Measurements from ENCODE around the gene WDPCP. TPM values are rescaled to one million over a fixed set of nuclear protein-coding genes. Genes with fewer than 3 reads are reported as not detected.

The WDPCP gene
- total and polyA plus RNA-seq, 10 of the 15 experiments (the other 5 are each of a cell fraction or from before 2014, with no cell fraction given): 2.1 to 7.9 (median 4.6) TPM

- ChIA-PET CTCF (no interaction called here), SMC1A (ENCODE audit: uncharacterized antibody, unreplicated experiment) (interaction anchor here (1.2 kb wide), 1 partner anchor 169 kb away, joined by 3 read pairs; no protein-coding TSS in a partner anchor), POLR2A (no interaction called here), RAD21 (ENCODE audit: unreplicated experiment) (no interaction called here)
- H3K4me1 ChIP-seq (ENCODE audit: control insufficient read depth, insufficient read depth, low read length): no peaks in the 10 kb centered on the region
- H3K9me3 ChIP-seq (replicated peaks; ENCODE audit: control insufficient read depth, insufficient read depth, low read length): no peaks in the 10 kb centered on the region; the same call in 2 of the 3 replicates
- H3K27me3 ChIP-seq (replicated peaks in 1 of 2; ENCODE audit: control insufficient read depth in 2 of 2, insufficient read depth in 2 of 2, low read length in 1 of 2): no peaks in the 10 kb centered on the region
- no peak overlapping the region for H3K4me3 ChIP-seq
- FAIRE-seq (no peak), DNase-seq (ENCODE audit: low read depth, low spot score) (no peak), ATAC-seq (no peak)
- H3K4me2 ChIP-seq (ENCODE audit: control insufficient read depth, insufficient read depth): no peak overlapping the region
- H3K36me3 ChIP-seq (ENCODE audit: control insufficient read depth in 2 of 2, insufficient read depth in 2 of 2, low read length in 1 of 2): no peaks in the 10 kb centered on the region
- H3K9ac ChIP-seq (ENCODE audit: control insufficient read depth, insufficient read depth, low read length): no peak overlapping the region
- intact Hi-C loops (cut with micrococcal nuclease; ENCODE audit: unreplicated experiment) (no loop called here), in situ Hi-C loops (cut with MboI) (no loop called here)
- no peak overlapping the region for H3K27ac ChIP-seq (ENCODE audit: control insufficient read depth, insufficient read depth)
- TF ChIP-seq, protein P1, sequence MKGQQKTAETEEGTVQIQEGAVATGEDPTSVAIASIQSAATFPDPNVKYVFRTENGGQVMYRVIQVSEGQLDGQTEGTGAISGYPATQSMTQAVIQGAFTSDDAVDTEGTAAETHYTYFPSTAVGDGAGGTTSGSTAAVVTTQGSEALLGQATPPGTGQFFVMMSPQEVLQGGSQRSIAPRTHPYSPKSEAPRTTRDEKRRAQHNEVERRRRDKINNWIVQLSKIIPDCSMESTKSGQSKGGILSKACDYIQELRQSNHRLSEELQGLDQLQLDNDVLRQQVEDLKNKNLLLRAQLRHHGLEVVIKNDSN (IDR thresholded peaks at IDR 0.05; ENCODE audit: borderline replicate concordance, extremely low read length, insufficient read depth, low read depth, low read length): no peak
- TF ChIP-seq, protein P2, sequence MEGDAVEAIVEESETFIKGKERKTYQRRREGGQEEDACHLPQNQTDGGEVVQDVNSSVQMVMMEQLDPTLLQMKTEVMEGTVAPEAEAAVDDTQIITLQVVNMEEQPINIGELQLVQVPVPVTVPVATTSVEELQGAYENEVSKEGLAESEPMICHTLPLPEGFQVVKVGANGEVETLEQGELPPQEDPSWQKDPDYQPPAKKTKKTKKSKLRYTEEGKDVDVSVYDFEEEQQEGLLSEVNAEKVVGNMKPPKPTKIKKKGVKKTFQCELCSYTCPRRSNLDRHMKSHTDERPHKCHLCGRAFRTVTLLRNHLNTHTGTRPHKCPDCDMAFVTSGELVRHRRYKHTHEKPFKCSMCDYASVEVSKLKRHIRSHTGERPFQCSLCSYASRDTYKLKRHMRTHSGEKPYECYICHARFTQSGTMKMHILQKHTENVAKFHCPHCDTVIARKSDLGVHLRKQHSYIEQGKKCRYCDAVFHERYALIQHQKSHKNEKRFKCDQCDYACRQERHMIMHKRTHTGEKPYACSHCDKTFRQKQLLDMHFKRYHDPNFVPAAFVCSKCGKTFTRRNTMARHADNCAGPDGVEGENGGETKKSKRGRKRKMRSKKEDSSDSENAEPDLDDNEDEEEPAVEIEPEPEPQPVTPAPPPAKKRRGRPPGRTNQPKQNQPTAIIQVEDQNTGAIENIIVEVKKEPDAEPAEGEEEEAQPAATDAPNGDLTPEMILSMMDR (IDR thresholded peaks at IDR 0.05 in 2 of 3, conservative IDR thresholded peaks at IDR 0.05 in 1 of 3; ENCODE audit: control insufficient read depth in 2 of 3, extremely low read depth in 1 of 3, insufficient read depth in 1 of 3, low read depth in 3 of 3, low read length in 3 of 3): no peak
- TF ChIP-seq IKZF2 (IDR thresholded peaks at IDR 0.05): no peak
- TF ChIP-seq HCFC1 (IDR thresholded peaks at IDR 0.05; ENCODE audit: low read length): no peak
- no peak for TF ChIP-seq NFYB (IDR thresholded peaks at IDR 0.05; ENCODE audit: insufficient read depth, low read depth, low read length)
- no peak for TF ChIP-seq SUPT20H (IDR thresholded peaks at IDR 0.05; ENCODE audit: borderline replicate concordance, control insufficient read depth, low read depth, low read length)
- TF ChIP-seq IRF5 (IDR thresholded peaks at IDR 0.05; ENCODE audit: borderline replicate concordance): no peak
- TF ChIP-seq, protein P3, sequence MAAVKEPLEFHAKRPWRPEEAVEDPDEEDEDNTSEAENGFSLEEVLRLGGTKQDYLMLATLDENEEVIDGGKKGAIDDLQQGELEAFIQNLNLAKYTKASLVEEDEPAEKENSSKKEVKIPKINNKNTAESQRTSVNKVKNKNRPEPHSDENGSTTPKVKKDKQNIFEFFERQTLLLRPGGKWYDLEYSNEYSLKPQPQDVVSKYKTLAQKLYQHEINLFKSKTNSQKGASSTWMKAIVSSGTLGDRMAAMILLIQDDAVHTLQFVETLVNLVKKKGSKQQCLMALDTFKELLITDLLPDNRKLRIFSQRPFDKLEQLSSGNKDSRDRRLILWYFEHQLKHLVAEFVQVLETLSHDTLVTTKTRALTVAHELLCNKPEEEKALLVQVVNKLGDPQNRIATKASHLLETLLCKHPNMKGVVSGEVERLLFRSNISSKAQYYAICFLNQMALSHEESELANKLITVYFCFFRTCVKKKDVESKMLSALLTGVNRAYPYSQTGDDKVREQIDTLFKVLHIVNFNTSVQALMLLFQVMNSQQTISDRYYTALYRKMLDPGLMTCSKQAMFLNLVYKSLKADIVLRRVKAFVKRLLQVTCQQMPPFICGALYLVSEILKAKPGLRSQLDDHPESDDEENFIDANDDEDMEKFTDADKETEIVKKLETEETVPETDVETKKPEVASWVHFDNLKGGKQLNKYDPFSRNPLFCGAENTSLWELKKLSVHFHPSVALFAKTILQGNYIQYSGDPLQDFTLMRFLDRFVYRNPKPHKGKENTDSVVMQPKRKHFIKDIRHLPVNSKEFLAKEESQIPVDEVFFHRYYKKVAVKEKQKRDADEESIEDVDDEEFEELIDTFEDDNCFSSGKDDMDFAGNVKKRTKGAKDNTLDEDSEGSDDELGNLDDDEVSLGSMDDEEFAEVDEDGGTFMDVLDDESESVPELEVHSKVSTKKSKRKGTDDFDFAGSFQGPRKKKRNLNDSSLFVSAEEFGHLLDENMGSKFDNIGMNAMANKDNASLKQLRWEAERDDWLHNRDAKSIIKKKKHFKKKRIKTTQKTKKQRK (IDR thresholded peaks at IDR 0.05; ENCODE audit: low read depth, low read length): no peak
- TF ChIP-seq, protein P4, sequence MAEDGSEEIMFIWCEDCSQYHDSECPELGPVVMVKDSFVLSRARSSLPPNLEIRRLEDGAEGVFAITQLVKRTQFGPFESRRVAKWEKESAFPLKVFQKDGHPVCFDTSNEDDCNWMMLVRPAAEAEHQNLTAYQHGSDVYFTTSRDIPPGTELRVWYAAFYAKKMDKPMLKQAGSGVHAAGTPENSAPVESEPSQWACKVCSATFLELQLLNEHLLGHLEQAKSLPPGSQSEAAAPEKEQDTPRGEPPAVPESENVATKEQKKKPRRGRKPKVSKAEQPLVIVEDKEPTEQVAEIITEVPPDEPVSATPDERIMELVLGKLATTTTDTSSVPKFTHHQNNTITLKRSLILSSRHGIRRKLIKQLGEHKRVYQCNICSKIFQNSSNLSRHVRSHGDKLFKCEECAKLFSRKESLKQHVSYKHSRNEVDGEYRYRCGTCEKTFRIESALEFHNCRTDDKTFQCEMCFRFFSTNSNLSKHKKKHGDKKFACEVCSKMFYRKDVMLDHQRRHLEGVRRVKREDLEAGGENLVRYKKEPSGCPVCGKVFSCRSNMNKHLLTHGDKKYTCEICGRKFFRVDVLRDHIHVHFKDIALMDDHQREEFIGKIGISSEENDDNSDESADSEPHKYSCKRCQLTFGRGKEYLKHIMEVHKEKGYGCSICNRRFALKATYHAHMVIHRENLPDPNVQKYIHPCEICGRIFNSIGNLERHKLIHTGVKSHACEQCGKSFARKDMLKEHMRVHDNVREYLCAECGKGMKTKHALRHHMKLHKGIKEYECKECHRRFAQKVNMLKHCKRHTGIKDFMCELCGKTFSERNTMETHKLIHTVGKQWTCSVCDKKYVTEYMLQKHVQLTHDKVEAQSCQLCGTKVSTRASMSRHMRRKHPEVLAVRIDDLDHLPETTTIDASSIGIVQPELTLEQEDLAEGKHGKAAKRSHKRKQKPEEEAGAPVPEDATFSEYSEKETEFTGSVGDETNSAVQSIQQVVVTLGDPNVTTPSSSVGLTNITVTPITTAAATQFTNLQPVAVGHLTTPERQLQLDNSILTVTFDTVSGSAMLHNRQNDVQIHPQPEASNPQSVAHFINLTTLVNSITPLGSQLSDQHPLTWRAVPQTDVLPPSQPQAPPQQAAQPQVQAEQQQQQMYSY (CRISPR knock-in tag; IDR thresholded peaks at IDR 0.05): no peak
- TF ChIP-seq NFXL1 (IDR thresholded peaks at IDR 0.05; ENCODE audit: borderline replicate concordance): no peak
- TF ChIP-seq SIN3A (IDR thresholded peaks at IDR 0.05; ENCODE audit: low read depth, low read length): no peak
- H4K20me1 ChIP-seq (ENCODE audit: control insufficient read depth, insufficient read depth): no peaks in the 10 kb centered on the region
- H2AFZ ChIP-seq (ENCODE audit: control insufficient read depth, low read depth, low read length): no peak overlapping the region
- no peaks in the 10 kb centered on the region for H3K79me2 ChIP-seq (ENCODE audit: control insufficient read depth, insufficient read depth, low read length)
- no TSS peak for BruUV-seq (replicated peaks)
Measured at GRCh38 chr2:63403820-63404219, 184.5 kb downstream of the WDPCP start.
